ENCODE results near the gene CNTN6. TPM values are rescaled to one million over a fixed set of nuclear protein-coding genes. Genes with fewer than 3 reads are reported as not detected.

Gene CNTN6
- polyA plus RNA-seq, 2 of the 4 experiments (the other 2 are of a cell fraction) = not detected

- DNase-seq (ENCODE audit: low read depth in 1 of 2, low spot score in 1 of 2) (peak in 1 of 2 experiments; percentile 43), FAIRE-seq (peak; percentile 67)
These were observed 10.7 kb upstream of the CNTN6 start for GRCh38 chr3:1082108-1082507.

GRCh38 chr3:1087066-1087560 is 5.7 kb upstream of the CNTN6 start:
- TF ChIP-seq JUNB (IDR thresholded peaks at IDR 0.05) (no peak), CHD2 (IDR thresholded peaks at IDR 0.05; ENCODE audit: low read length, partially characterized antibody) (no peak), GATA3 (IDR thresholded peaks at IDR 0.05; ENCODE audit: borderline replicate concordance) (no peak)
- WGBS (ENCODE audit: missing lambda C conversion rate) = 0% methylated on average over 3 of the region's 3 CpGs
- CTCF ChIA-PET = interaction anchor here (0.6 kb wide), 1 partner anchor 10 kb away, joined by 3 read pairs; no protein-coding TSS in a partner anchor
- ATAC-seq (no peak), DNase-seq (ENCODE audit: low read depth in 1 of 2, low spot score in 1 of 2) (no peak), FAIRE-seq (no peak)
- Histone ChIP-seq H3K4me1 (no peaks in the 10 kb centered on the region), H3K4me2 (no peak overlapping the region), H3K4me3 (no peak overlapping the region), H3K27ac (no peak overlapping the region), H3K9me3 (no peaks in the 10 kb centered on the region)
- POLR2A ChIA-PET = no interaction called here

More at GRCh38 chr3:1082108-1082507, 10.7 kb upstream of the CNTN6 start:
- no peaks in the 10 kb centered on the region for H3K9me3 ChIP-seq
- no peak overlapping the region for H3K4me2 ChIP-seq
- ChIA-PET CTCF (no interaction called here), POLR2A (no interaction called here)
- H3K4me1 ChIP-seq = no peaks in the 10 kb centered on the region
- H3K27ac ChIP-seq = no peak overlapping the region
- TF ChIP-seq ELK1 (IDR thresholded peaks at IDR 0.05; ENCODE audit: low read depth, low read length) (no peak), SMC3 (IDR thresholded peaks at IDR 0.05) (no peak), KDM5A (IDR thresholded peaks at IDR 0.05) (no peak), RAD21 (conservative IDR thresholded peaks at IDR 0.05 in 1 of 2, IDR thresholded peaks at IDR 0.05 in 1 of 2) (peak in 1 of 2 experiments; percentile 39; a peak in 1 of 5 replicates), CTCF (IDR thresholded peaks at IDR 0.05) (peak; percentile 13; the same call in 1 of the 3 replicates)
- WGBS (ENCODE audit: missing lambda C conversion rate) = 3% methylated on average over 2 of the region's 2 CpGs
- no peak overlapping the region for H3K4me3 ChIP-seq
- ATAC-seq = peak in 1 of 2 experiments; percentile 60; a peak in 2 of 6 replicates

- H3K4me1 ChIP-seq = no peaks in the 10 kb centered on the region
- FAIRE-seq = no peak
- WGBS (ENCODE audit: missing lambda C conversion rate) = 2% methylated on average over 1 of the region's 1 CpG
- CTCF ChIA-PET = no interaction called here
- POLR2A ChIA-PET = no interaction called here
- no peaks in the 10 kb centered on the region for H3K9me3 ChIP-seq
- no peak overlapping the region for H3K4me3 ChIP-seq
- ATAC-seq = no peak
- DNase-seq (ENCODE audit: low read depth in 1 of 2, low spot score in 1 of 2) = no peak
- H3K27ac ChIP-seq = no peak overlapping the region
- no peak overlapping the region for H3K4me2 ChIP-seq
- TF ChIP-seq GATA3 (IDR thresholded peaks at IDR 0.05; ENCODE audit: borderline replicate concordance) (no peak), HOXA7 (CRISPR knock-in tag; IDR thresholded peaks at IDR 0.05) (no peak), HOXB5 (CRISPR knock-in tag; IDR thresholded peaks at IDR 0.05) (no peak), E2F6 (IDR thresholded peaks at IDR 0.05; ENCODE audit: borderline replicate concordance, low read depth) (no peak), TFCP2L1 (CRISPR knock-in tag; IDR thresholded peaks at IDR 0.05) (no peak), SMC3 (IDR thresholded peaks at IDR 0.05) (no peak), BCL3 (IDR thresholded peaks at IDR 0.05) (no peak), RCOR1 (IDR thresholded peaks at IDR 0.05; ENCODE audit: low read depth, low read length) (no peak), ZC3H11A (IDR thresholded peaks at IDR 0.05) (no peak), RARB (CRISPR knock-in tag; IDR thresholded peaks at IDR 0.05) (no peak), TP53 (CRISPR knock-in tag; IDR thresholded peaks at IDR 0.05) (no peak), EHMT2 (IDR thresholded peaks at IDR 0.05; ENCODE audit: low read depth) (no peak), HES2 (IDR thresholded peaks at IDR 0.05) (no peak), FOSL2 (IDR thresholded peaks at IDR 0.05) (no peak), FOSL2 (CRISPR knock-in tag; IDR thresholded peaks at IDR 0.05) (no peak), ESRRA (IDR thresholded peaks at IDR 0.05; ENCODE audit: borderline replicate concordance, low read length) (no peak), POLR2AphosphoS2 (conservative IDR thresholded peaks at IDR 0.05; ENCODE audit: low read length) (no peak), PBX3 (IDR thresholded peaks at IDR 0.05) (no peak)
These were observed 4.3 kb upstream of the CNTN6 start for GRCh38 chr3:1088503-1088902.
